Spleen (tissue), 11 donors: ENCODE measurements around the gene PCCB. TPM values are rescaled to one million over a fixed set of nuclear protein-coding genes. Genes with fewer than 3 reads are reported as not detected.

Source experiments
- DNase-seq: peaks from one replicate; pipeline ENCODE4 v3.0.0-alpha.2; 2020
- H3K27ac ChIP-seq, 8 donors: fragments of 200-600 bp; sonication (generic) in 7 of 8; 1 replicate in 4 of 8; 2 replicates in 4 of 8; pipeline versions ENCODE4 v1.5.0 to v1.8.0; 2016 to 2021; ENCODE audit warnings: inconsistent platforms in 4 of 8, mild to moderate bottlenecking in 4 of 8, moderate library complexity in 1 of 8
- H3K27me3 ChIP-seq, 7 donors: fragments of 200-600 bp; sonication (generic) in 6 of 7; replicated peaks in 1 of 7; 1 replicate in 4 of 7; 2 replicates in 3 of 7; pipeline versions ENCODE4 v1.5.0 to v1.8.0; 2016 to 2021; ENCODE audit warnings: inconsistent platforms in 3 of 7, mild to moderate bottlenecking in 1 of 7
- H3K36me3 ChIP-seq, 6 donors: fragments of 200-600 bp; sonication (generic) in 5 of 6; 1 replicate in 4 of 6; 2 replicates in 2 of 6; pipeline versions ENCODE4 v1.5.0 to v1.8.0; 2016 to 2021; ENCODE audit warnings: inconsistent platforms in 2 of 6
- H3K4me1 ChIP-seq, 6 donors: fragments of 200-600 bp; sonication (generic) in 5 of 6; 1 replicate in 3 of 6; 2 replicates in 3 of 6; pipeline versions ENCODE4 v1.5.0 to v1.8.0; 2016 to 2021; ENCODE audit warnings: inconsistent platforms in 3 of 6
- H3K4me3 ChIP-seq, 8 donors: fragments of 200-600 bp; sonication (generic) in 7 of 8; 1 replicate in 4 of 8; 2 replicates in 4 of 8; pipeline versions ENCODE4 v1.5.0 to v1.8.0; 2016 to 2021; ENCODE audit warnings: inconsistent platforms in 4 of 8, mild to moderate bottlenecking in 4 of 8, moderate library complexity in 2 of 8
- H3K9me3 ChIP-seq, 8 donors: fragments of 200-600 bp; sonication (generic) in 7 of 8; 1 replicate in 4 of 8; 2 replicates in 4 of 8; pipeline versions ENCODE4 v1.5.0 to v1.8.0; 2016 to 2021; ENCODE audit warnings: inconsistent platforms in 4 of 8
- POLR2A ChIP-seq, 3 donors: fragments of 450-650 bp; IDR thresholded peaks; one replicate each; pipeline ENCODE4 v1.5.1; 2017; ENCODE audit warnings: antibody characterized with exemption in 3 of 3, mild to moderate bottlenecking in 1 of 3
- POLR2AphosphoS5 ChIP-seq, 3 donors: sonication (generic); formaldehyde crosslinking; IDR thresholded peaks; one replicate each; pipeline ENCODE4 v1.5.1; 2017; ENCODE audit warnings: antibody characterized with exemption in 3 of 3
- WGBS, 5 donors: extraction: QIAGEN DNeasy Blood & Tissue Kit in 3 of 5; methylation state at CpG; one replicate each; pipeline versions ENCODE4 v1.1.5 to v1.1.7; 2013 to 2018; 5-methylcytosine and 5-hydroxymethylcytosine counted together
- intact Hi-C: fragments of 100-400 bp; cut with DNase I; formaldehyde crosslinking; loops from one replicate; pipeline ENCODE4 v1.15.0; 2023; ENCODE audit warnings: low total_unique reads
- polyA plus RNA-seq, 3 donors: library from polyadenylated mRNA; stranded (reverse); fragments of 200-250 nt; gene quantifications; one replicate each; pipeline ENCODE4 v1.2.1, GENCODE V29; 2013
- total RNA-seq, 7 donors: library from RNA; depleted of rRNA in 3 of 7; stranded (reverse); fragments of >200 nt in 3 of 7; fragmentation: NEBNext Ultra II Directional in 4 of 7; extraction: Animal tissue kit (Norgen Biotek cat#: 25700) in 4 of 7; gene quantifications; one replicate each; pipeline versions ENCODE4 v1.1.0 to v1.2.1, GENCODE V29; 2016 to 2021
- TF ChIP-seq, protein P1 (sequence below), 11 experiments: fragments of 200-600 bp in 7 of 11; fragments of 450-650 bp in 4 of 11; sonication (generic) in 4 of 11; IDR thresholded peaks in 8 of 11; conservative IDR thresholded peaks in 3 of 11; 1 replicate in 7 of 11; 2 replicates in 4 of 11; pipeline versions ENCODE4 v1.4.0 to v1.8.0; 2016 to 2021; ENCODE audit warnings: antibody characterized with exemption in 11 of 11, inconsistent platforms in 4 of 11, mild to moderate bottlenecking in 1 of 11
- donor health status: healthy with polysubstance abuse.
- donor health status: DM: no; HTN: no; CAD: no; lungs with moderate emphysema.
- donor health status: DM: no; HTN: no; CAD: no.
- donor health status: Bipolar disorder and iron deficiency.
- donor health status: healthy.
- donor health status: DM: no; HTN: no; CAD: no.
- donor health status: DM: yes; HTN: yes; CAD: no.

PCCB gene
- total and polyA plus RNA-seq, 10 donors, result 11.9 to 24.7 (median 19.9) TPM

DNA sequence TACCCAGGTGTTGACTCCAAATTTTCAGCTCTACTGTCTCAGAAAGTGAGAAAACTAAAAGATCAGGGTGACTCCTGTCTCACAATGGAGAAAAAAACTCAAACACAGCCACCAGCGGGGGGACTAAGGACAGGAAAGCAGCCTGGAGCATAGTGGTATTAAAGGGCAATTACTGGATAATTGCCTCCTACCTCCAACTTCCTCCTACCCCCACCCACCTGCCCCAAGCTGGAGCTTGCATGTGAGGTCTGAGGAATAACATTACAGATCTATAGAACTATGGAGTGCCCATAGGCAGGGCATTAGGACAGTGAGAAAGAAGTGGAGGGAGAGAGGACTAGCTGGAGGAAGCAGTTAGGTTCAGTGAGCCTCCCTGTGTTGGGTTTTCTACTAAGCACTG is 2.7 kb upstream of the PCCB start:
- Histone ChIP-seq H3K36me3 (no peaks in the 10 kb centered on the region), H3K27me3 (no peaks in the 10 kb centered on the region), H3K9me3 (no peaks in the 10 kb centered on the region), H3K4me1 (peaks cover 9 to 23% (median 20%) of the 10 kb centered on the region in 6 donors), H3K27ac (no peak overlapping the region), H3K4me3 (no peak overlapping the region)
- 55 to 87% (median 69%) methylated on average over 1 of the region's 1 CpG for WGBS, 5 donors
- TF ChIP-seq, protein P1, sequence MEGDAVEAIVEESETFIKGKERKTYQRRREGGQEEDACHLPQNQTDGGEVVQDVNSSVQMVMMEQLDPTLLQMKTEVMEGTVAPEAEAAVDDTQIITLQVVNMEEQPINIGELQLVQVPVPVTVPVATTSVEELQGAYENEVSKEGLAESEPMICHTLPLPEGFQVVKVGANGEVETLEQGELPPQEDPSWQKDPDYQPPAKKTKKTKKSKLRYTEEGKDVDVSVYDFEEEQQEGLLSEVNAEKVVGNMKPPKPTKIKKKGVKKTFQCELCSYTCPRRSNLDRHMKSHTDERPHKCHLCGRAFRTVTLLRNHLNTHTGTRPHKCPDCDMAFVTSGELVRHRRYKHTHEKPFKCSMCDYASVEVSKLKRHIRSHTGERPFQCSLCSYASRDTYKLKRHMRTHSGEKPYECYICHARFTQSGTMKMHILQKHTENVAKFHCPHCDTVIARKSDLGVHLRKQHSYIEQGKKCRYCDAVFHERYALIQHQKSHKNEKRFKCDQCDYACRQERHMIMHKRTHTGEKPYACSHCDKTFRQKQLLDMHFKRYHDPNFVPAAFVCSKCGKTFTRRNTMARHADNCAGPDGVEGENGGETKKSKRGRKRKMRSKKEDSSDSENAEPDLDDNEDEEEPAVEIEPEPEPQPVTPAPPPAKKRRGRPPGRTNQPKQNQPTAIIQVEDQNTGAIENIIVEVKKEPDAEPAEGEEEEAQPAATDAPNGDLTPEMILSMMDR (IDR thresholded peaks at IDR 0.05 in 8 of 11, conservative IDR thresholded peaks at IDR 0.05 in 3 of 11), result no peak
- TF ChIP-seq POLR2A (IDR thresholded peaks at IDR 0.05) (no peak), POLR2AphosphoS5 (IDR thresholded peaks at IDR 0.05) (no peak)
- no peak for DNase-seq
- intact Hi-C loops, result loop anchor here (5.0 to 10.0 kb wide), 2 partner anchors 53 to 170 kb away; partner anchors contain the start of gene MSL2

DNA sequence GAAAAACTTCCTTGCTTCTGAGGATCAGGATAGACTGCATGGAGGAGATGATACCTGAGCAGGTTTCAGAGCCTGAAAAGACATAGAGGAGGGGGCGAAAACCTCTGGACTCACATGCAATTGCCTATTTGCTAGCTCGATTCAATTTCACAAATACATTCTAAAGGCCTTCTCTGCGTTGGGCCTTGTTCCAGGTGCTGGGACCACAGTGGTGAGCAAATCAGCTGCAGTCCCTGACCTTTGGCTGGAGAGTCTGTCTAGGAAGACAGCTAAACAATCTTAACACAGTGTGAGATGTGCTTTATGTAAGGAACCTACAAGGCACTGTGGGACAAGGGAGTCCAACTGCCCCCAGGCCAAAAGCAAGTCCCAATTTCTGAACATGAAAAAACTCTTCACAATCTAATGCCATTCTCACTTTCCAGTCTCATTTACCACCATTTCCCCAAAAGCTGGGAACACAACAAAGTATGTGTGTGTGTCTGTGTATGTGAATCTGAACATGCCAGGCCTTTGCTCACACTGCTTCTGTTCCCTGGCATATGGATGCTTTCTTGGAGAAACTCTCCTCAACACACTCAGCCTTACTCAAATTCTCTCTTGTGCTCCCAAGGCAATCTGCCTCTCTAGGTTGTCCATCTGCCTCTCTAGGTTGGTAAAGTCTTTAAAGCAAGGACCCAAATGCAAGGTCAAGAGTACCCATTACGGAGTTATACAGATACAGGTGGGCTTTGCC is 2.1 kb upstream of the PCCB start:
- DNase-seq, result no peak
- H3K4me3 ChIP-seq, result no peak overlapping the region
- no peaks in the 10 kb centered on the region for H3K9me3 ChIP-seq
- H3K27me3 ChIP-seq, result no peaks in the 10 kb centered on the region
- H3K27ac ChIP-seq, result no peak overlapping the region
- WGBS, 5 donors, result 90 to 95% (median 94%) methylated on average over 3 to 4 of the region's 4 CpGs
- intact Hi-C loops, result loop anchor here (5.0 to 10.0 kb wide), 2 partner anchors 53 to 171 kb away; partner anchors contain the start of gene MSL2
- no peak for TF ChIP-seq POLR2A (IDR thresholded peaks at IDR 0.05)
- TF ChIP-seq, protein P1 (IDR thresholded peaks at IDR 0.05 in 8 of 11, conservative IDR thresholded peaks at IDR 0.05 in 3 of 11), result no peak
- no peak for TF ChIP-seq POLR2AphosphoS5 (IDR thresholded peaks at IDR 0.05)
- H3K36me3 ChIP-seq, result no peaks in the 10 kb centered on the region
- H3K4me1 ChIP-seq, result peaks cover 9 to 23% (median 20%) of the 10 kb centered on the region in 6 donors

DNA sequence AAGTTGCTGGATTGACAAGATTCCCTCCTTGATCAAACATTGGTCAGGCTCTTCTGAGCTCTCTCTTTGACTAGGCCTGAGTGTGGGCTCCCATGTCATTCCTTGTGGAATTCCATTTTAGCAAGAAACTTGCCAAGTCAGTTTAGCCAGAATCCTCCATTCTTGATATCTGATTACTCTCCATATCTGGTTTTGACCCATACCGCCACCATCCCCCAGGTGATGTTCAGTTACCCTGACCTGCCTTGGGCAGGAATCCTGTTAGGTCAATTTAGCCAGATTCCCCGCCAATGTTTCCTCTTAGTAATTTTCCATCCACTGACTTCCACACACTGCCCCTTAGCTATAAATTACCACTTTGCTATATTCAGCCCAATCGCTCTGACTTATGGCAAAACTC is 1.0 kb upstream of the PCCB start:
- no peaks in the 10 kb centered on the region for H3K9me3 ChIP-seq
- no peaks in the 10 kb centered on the region for H3K27me3 ChIP-seq
- no peaks in the 10 kb centered on the region for H3K36me3 ChIP-seq
- H3K27ac ChIP-seq, result no peak overlapping the region
- DNase-seq, result no peak
- no peak overlapping the region for H3K4me3 ChIP-seq
- TF ChIP-seq POLR2A (IDR thresholded peaks at IDR 0.05), result no peak
- TF ChIP-seq POLR2AphosphoS5 (IDR thresholded peaks at IDR 0.05), result no peak
- TF ChIP-seq, protein P1 (IDR thresholded peaks at IDR 0.05 in 8 of 11, conservative IDR thresholded peaks at IDR 0.05 in 3 of 11), result no peak
- peaks cover 9 to 23% (median 20%) of the 10 kb centered on the region in 6 donors for H3K4me1 ChIP-seq
- intact Hi-C loops, result loop anchor here (5.0 to 10.0 kb wide), 2 partner anchors 54 to 172 kb away; partner anchors contain the start of gene MSL2
- WGBS, 5 donors, result 95 to 99% (median 97%) methylated on average over 3 of the region's 3 CpGs

DNA sequence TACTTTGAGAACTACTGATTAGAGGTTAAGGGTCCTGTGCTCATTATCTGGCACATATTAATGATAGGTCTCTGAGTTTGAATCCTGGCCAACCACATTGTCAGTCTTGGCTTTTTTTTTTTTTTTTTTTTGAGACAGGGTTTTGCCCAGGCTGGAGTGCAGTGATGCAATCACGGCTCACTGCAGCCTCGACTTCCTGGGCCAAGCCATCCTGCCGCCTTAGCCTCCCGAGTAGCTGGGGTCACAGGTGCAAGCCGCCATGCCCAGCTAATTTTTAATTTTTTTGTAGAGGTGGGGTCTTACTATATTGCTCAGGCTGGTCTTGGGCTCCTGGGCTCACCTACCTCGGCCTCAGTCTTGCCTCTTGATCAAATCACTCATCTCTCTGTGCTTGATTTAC is 547 bp upstream of the PCCB start:
- Histone ChIP-seq H3K4me1 (peaks cover 9 to 23% (median 20%) of the 10 kb centered on the region in 6 donors), H3K36me3 (no peaks in the 10 kb centered on the region), H3K4me3 (peak overlapping the region in 7 of 8 donors; percentile 60 to 95 (median 71)), H3K27me3 (no peaks in the 10 kb centered on the region), H3K27ac (peak overlapping the region; percentile 87 to 95 (median 90)), H3K9me3 (no peaks in the 10 kb centered on the region)
- intact Hi-C loops, result loop anchor here (5.0 to 10.0 kb wide), 2 partner anchors 55 to 172 kb away; partner anchors contain the start of gene MSL2
- TF ChIP-seq, protein P1 (IDR thresholded peaks at IDR 0.05 in 8 of 11, conservative IDR thresholded peaks at IDR 0.05 in 3 of 11), result no peak
- no peak for TF ChIP-seq POLR2AphosphoS5 (IDR thresholded peaks at IDR 0.05)
- TF ChIP-seq POLR2A (IDR thresholded peaks at IDR 0.05), result no peak
- WGBS, 5 donors, result 43 to 73% (median 62%) methylated on average over 6 of the region's 6 CpGs
- DNase-seq, result no peak
